H9 (cell line): ENCODE results near the gene POF1B. TPM values are rescaled to one million over a fixed set of nuclear protein-coding genes. Genes with fewer than 3 reads are reported as not detected.

ENCODE experiments used
- DNase-seq: peaks from one replicate; pipeline ENCODE4 v3.0.0-alpha.2; 2017
- H2AFZ ChIP-seq: one replicate; pipeline ENCODE4 v1.6.1; 2013; ENCODE audit warnings: mild to moderate bottlenecking, low read length, control low read depth, moderate library complexity
- H2AK5ac ChIP-seq: 2 replicates; pipeline ENCODE4 v1.6.1; 2013; ENCODE audit warnings: low read length, control low read depth, mixed read lengths; ENCODE audit not compliant: insufficient read length
- H2BK120ac ChIP-seq: one replicate; pipeline ENCODE4 v1.6.1; 2013; ENCODE audit warnings: low read depth, mild to moderate bottlenecking, low read length, control low read depth, inconsistent platforms; ENCODE audit not compliant: poor library complexity, severe bottlenecking
- H2BK12ac ChIP-seq: 2 replicates; pipeline ENCODE4 v1.6.1; 2013; ENCODE audit warnings: low read length, control low read depth, mixed read lengths, low read depth; ENCODE audit not compliant: insufficient read length
- H2BK15ac ChIP-seq: 2 replicates; pipeline ENCODE4 v1.6.1; 2013; ENCODE audit warnings: low read depth, low read length, control low read depth
- H2BK20ac ChIP-seq: one replicate; pipeline ENCODE4 v1.6.1; 2013; ENCODE audit warnings: low read depth, mild to moderate bottlenecking, low read length, control low read depth, inconsistent platforms; ENCODE audit not compliant: poor library complexity, severe bottlenecking
- H2BK5ac ChIP-seq: 2 replicates; pipeline ENCODE4 v1.6.1; 2013; ENCODE audit warnings: low read length, control low read depth, mixed read lengths; ENCODE audit not compliant: insufficient read length
- H3K14ac ChIP-seq: 2 replicates; pipeline ENCODE4 v1.6.1; 2013; ENCODE audit warnings: low read length, control low read depth; ENCODE audit not compliant: insufficient read depth
- H3K18ac ChIP-seq: 2 replicates; pipeline ENCODE4 v1.6.1; 2013; ENCODE audit warnings: low read depth, mild to moderate bottlenecking, mixed read lengths, low read length, control low read depth; ENCODE audit not compliant: insufficient read length
- H3K23ac ChIP-seq: 2 replicates; pipeline ENCODE4 v1.6.1; 2013; ENCODE audit warnings: low read length, control low read depth, mixed read lengths, low read depth; ENCODE audit not compliant: insufficient read length
- H3K23me2 ChIP-seq: 2 replicates; pipeline ENCODE4 v1.6.1; 2013; ENCODE audit warnings: low read depth, mild to moderate bottlenecking, mixed read lengths, low read length, control low read depth; ENCODE audit not compliant: insufficient read length, poor library complexity, severe bottlenecking
- H3K27ac ChIP-seq: 2 replicates; pipeline ENCODE4 v1.5.1; 2013; ENCODE audit warnings: low read length, control low read depth, mixed read lengths, low read depth; ENCODE audit not compliant: insufficient read length
- H3K27me3 ChIP-seq: 2 replicates; pipeline ENCODE4 v1.6.1; 2013; ENCODE audit warnings: low read length, control low read depth, inconsistent platforms; ENCODE audit not compliant: insufficient read depth
- H3K4ac ChIP-seq: 2 replicates; pipeline ENCODE4 v1.6.1; 2013; ENCODE audit warnings: low read depth, mild to moderate bottlenecking, control low read depth, inconsistent platforms, low read length, moderate library complexity
- H3K4me1 ChIP-seq: 2 replicates; pipeline ENCODE4 v1.6.1; 2013; ENCODE audit warnings: low read length, control low read depth, inconsistent platforms; ENCODE audit not compliant: insufficient read depth
- H3K4me2 ChIP-seq: 2 replicates; pipeline ENCODE4 v1.6.1; 2013; ENCODE audit warnings: low read length, control low read depth, mixed read lengths; ENCODE audit not compliant: insufficient read length, insufficient read depth
- H3K56ac ChIP-seq: 2 replicates; pipeline ENCODE4 v1.6.1; 2013; ENCODE audit warnings: low read depth, mild to moderate bottlenecking, mixed read lengths, low read length, control low read depth; ENCODE audit not compliant: insufficient read length
- H3K79me1 ChIP-seq: 2 replicates; pipeline ENCODE4 v1.6.1; 2013; ENCODE audit warnings: low read depth, mild to moderate bottlenecking, moderate library complexity, low read length, control low read depth, inconsistent platforms; ENCODE audit not compliant: insufficient read depth, poor library complexity, severe bottlenecking
- H3K79me2 ChIP-seq: 2 replicates; pipeline ENCODE4 v1.6.1; 2013; ENCODE audit warnings: low read length, control low read depth, inconsistent platforms; ENCODE audit not compliant: insufficient read depth
- H3K9ac ChIP-seq: 2 replicates; pipeline ENCODE4 v1.6.1; 2013; ENCODE audit warnings: low read length, control low read depth, mixed read lengths; ENCODE audit not compliant: insufficient read length; ENCODE audit errors: extremely low read depth
- H3K9me3 ChIP-seq: one replicate; pipeline ENCODE4 v1.6.1; 2013; ENCODE audit warnings: low read depth, low read length, inconsistent platforms; ENCODE audit not compliant: control insufficient read depth
- H3T11ph ChIP-seq: one replicate; pipeline ENCODE4 v1.6.1; 2013; ENCODE audit warnings: mild to moderate bottlenecking, low read length, control low read depth, inconsistent platforms
- H4K20me1 ChIP-seq: one replicate; pipeline ENCODE4 v1.6.1; 2013; ENCODE audit not compliant: control insufficient read depth, insufficient read length, insufficient read depth
- H4K5ac ChIP-seq: 2 replicates; pipeline ENCODE4 v1.6.1; 2013; ENCODE audit warnings: low read depth, mild to moderate bottlenecking, mixed read lengths, low read length, control low read depth; ENCODE audit not compliant: insufficient read length
- H4K8ac ChIP-seq: replicated peaks from 2 replicates; pipeline ENCODE4 v1.6.1; 2013; ENCODE audit warnings: low read length, control low read depth, mixed read lengths, low read depth; ENCODE audit not compliant: insufficient read length
- H4K91ac ChIP-seq: 2 replicates; pipeline ENCODE4 v1.6.1; 2013; ENCODE audit warnings: low read depth, mild to moderate bottlenecking, moderate library complexity, mixed read lengths, low read length, control low read depth; ENCODE audit not compliant: insufficient read length
- H3K27ac Mint-ChIP-seq, 3 experiments: 2 replicates in 2 of 3; 3 replicates in 1 of 3; pipeline ENCODE4 v1.8.0; 2020 to 2021; ENCODE audit warnings: mixed read lengths in 3 of 3, mild to moderate bottlenecking in 1 of 3, moderate library complexity in 1 of 3
- H3K27me3 Mint-ChIP-seq: 2 replicates; pipeline ENCODE4 v1.8.0; 2021; ENCODE audit warnings: low read depth, mild to moderate bottlenecking, moderate library complexity, mixed read lengths
- H3K36me3 Mint-ChIP-seq, 3 experiments: 2 replicates in 2 of 3; 3 replicates in 1 of 3; pipeline ENCODE4 v1.8.0; 2020 to 2021; ENCODE audit warnings: low read depth in 3 of 3, mixed read lengths in 3 of 3; ENCODE audit not compliant: insufficient read depth in 1 of 3
- H3K4me1 Mint-ChIP-seq, 2 experiments: 2 replicates each; pipeline ENCODE4 v1.8.0; 2020; ENCODE audit warnings: mixed read lengths in 2 of 2
- H3K4me3 Mint-ChIP-seq, 2 experiments: 2 replicates in 1 of 2; 3 replicates in 1 of 2; pipeline ENCODE4 v1.8.0; 2020 to 2021; ENCODE audit warnings: mild to moderate bottlenecking in 2 of 2, mixed read lengths in 2 of 2, moderate library complexity in 1 of 2
- H3K9me3 Mint-ChIP-seq, 2 experiments: 2 replicates in 1 of 2; 3 replicates in 1 of 2; pipeline ENCODE4 v1.8.0; 2020; ENCODE audit warnings: mild to moderate bottlenecking in 2 of 2, mixed read lengths in 2 of 2, moderate library complexity in 1 of 2
- WGBS: extraction: QIAGEN DNeasy Blood & Tissue Kit; methylation state at CpG from one replicate; pipeline ENCODE4 v1.1.7; 2013; ENCODE audit warnings: missing lambda C conversion rate, low lambda C conversion rate, mixed read lengths; ENCODE audit not compliant: insufficient read length; ENCODE audit errors: extremely low coverage; 5-methylcytosine and 5-hydroxymethylcytosine counted together
- long read RNA-seq: library from polyadenylated mRNA; unstranded; transcript quantifications from one replicate; pipeline ENCODE4 v2.0.0, GENCODE V29; 2020
- total RNA-seq: library from RNA; stranded (reverse); gene quantifications from 2 replicates; pipeline ENCODE4 v1.2.1, GENCODE V29; 2021
- TF ChIP-seq, protein P1 (sequence below): fragments of 200-600 bp; sonication (generic); conservative IDR thresholded peaks from 3 replicates; pipeline ENCODE4 v1.8.0; 2021; ENCODE audit warnings: antibody characterized with exemption, mild to moderate bottlenecking

POF1B gene
- not detected in 2 replicates for total RNA-seq
- long read RNA-seq, result 0 reads

DNA sequence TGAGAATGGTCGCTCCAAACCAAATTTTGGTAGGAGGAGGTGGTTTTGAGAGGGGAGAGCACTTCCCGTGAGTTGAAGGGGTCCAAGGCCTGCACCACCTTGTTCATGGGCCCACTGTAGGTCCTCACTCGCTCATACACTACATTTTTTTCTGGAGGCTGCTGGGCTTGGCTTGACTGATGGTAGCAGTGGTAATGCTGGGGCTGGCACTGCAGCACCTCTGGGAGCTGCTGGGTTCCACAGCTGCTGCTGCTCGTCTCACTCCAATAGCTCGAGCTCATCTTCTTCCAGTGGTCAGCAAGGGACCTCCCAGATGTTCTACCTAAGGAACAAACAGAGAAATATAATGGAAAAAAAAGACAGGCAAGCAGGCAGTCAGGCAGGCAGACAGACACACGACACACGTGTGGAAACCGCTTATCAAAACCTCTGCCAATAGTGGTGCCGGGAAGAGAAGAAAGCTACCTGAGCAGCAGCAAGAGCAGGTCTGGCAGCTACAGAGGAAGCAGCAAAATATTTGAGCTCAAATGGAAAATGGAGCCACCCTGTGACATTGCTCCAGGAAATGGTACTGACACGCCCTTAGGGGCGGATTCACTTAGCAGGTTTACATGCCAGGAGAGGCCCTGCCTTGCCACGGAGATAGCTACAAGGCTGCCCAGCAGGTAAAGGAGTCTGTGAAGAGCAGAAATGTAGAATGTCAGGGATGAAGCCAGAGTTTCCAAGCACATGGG is at the start of gene POF1B:
POF1B (minus strand) TSS at position 492 of the 734 bp plus-strand sequence; CDS start at position 281, 211 bp downstream.
- Mint-ChIP-seq H3K36me3 (no peaks in the 10 kb centered on the region), H3K27ac (no peak within 1 kb of the TSS)
- no CpG with 5 or more reads among the region's 12 CpGs for WGBS

More for the DNA sequence above, at the start of gene POF1B:
- Histone ChIP-seq H2AK5ac (no peak within 1 kb of the TSS), H3K9ac (no peak within 1 kb of the TSS), H3K23me2 (peaks cover 3% of the 10 kb centered on the region), H3T11ph (no peak within 1 kb of the TSS), H3K14ac (no peak within 1 kb of the TSS), H2BK5ac (no peak within 1 kb of the TSS), H3K4me1 (no peaks in the 10 kb centered on the region), H3K9me3 (no peaks in the 10 kb centered on the region), H3K79me2 (no peaks in the 10 kb centered on the region), H4K8ac (no peak within 1 kb of the TSS), H2BK15ac (no peak within 1 kb of the TSS), H2AFZ (no peak within 1 kb of the TSS), H3K56ac (no peak within 1 kb of the TSS), H3K79me1 (no peaks in the 10 kb centered on the region), H2BK12ac (no peak within 1 kb of the TSS), H3K23ac (no peak within 1 kb of the TSS), H2BK120ac (no peak within 1 kb of the TSS), H3K27ac (no peak within 1 kb of the TSS), H3K4ac (no peak within 1 kb of the TSS), H3K4me2 (no peak within 1 kb of the TSS), H3K18ac (no peak within 1 kb of the TSS), H4K91ac (no peak within 1 kb of the TSS), H4K5ac (no peak within 1 kb of the TSS), H4K20me1 (no peaks in the 10 kb centered on the region), H3K27me3 (no peaks in the 10 kb centered on the region), H2BK20ac (no peak within 1 kb of the TSS)
- TF ChIP-seq, protein P1, sequence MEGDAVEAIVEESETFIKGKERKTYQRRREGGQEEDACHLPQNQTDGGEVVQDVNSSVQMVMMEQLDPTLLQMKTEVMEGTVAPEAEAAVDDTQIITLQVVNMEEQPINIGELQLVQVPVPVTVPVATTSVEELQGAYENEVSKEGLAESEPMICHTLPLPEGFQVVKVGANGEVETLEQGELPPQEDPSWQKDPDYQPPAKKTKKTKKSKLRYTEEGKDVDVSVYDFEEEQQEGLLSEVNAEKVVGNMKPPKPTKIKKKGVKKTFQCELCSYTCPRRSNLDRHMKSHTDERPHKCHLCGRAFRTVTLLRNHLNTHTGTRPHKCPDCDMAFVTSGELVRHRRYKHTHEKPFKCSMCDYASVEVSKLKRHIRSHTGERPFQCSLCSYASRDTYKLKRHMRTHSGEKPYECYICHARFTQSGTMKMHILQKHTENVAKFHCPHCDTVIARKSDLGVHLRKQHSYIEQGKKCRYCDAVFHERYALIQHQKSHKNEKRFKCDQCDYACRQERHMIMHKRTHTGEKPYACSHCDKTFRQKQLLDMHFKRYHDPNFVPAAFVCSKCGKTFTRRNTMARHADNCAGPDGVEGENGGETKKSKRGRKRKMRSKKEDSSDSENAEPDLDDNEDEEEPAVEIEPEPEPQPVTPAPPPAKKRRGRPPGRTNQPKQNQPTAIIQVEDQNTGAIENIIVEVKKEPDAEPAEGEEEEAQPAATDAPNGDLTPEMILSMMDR, result no peak
- H3K9me3 Mint-ChIP-seq, result peaks cover 49 to 51% of the 10 kb centered on the region in 2 experiments
- H3K4me1 Mint-ChIP-seq, result no peaks in the 10 kb centered on the region
- H3K27me3 Mint-ChIP-seq, result no peaks in the 10 kb centered on the region
- H3K4me3 Mint-ChIP-seq, result no peak within 1 kb of the TSS
- peak; percentile 29 for DNase-seq
